Loucy (cell line): ENCODE measurements around the gene XRCC3.

ENCODE experiments used
- H2AFZ ChIP-seq: fragments of 200-600 bp; sonication (generic); 2 replicates; pipeline ENCODE4 v1.6.0; 2016; ENCODE audit warnings: antibody characterized with exemption, mild to moderate bottlenecking, low read length, moderate library complexity
- H3F3A ChIP-seq: fragments of 200-600 bp; 2 replicates; pipeline ENCODE4 v1.6.0; 2016; ENCODE audit warnings: antibody characterized with exemption, low read depth, mild to moderate bottlenecking
- H3K27me3 ChIP-seq: fragments of 200-600 bp; sonication (generic); 2 replicates; pipeline ENCODE4 v1.6.1; 2014; ENCODE audit warnings: low read length, mild to moderate bottlenecking; ENCODE audit not compliant: insufficient read depth, poor library complexity, severe bottlenecking
- H3K36me3 ChIP-seq: fragments of 200-600 bp; sonication (generic); 2 replicates; pipeline ENCODE4 v1.6.1; 2016; ENCODE audit warnings: low read length; ENCODE audit not compliant: insufficient read depth
- H3K4me1 ChIP-seq: fragments of 200-600 bp; sonication (generic); 2 replicates; pipeline ENCODE4 v1.5.1; 2014; ENCODE audit warnings: low read length, mild to moderate bottlenecking; ENCODE audit not compliant: insufficient read depth, poor library complexity, severe bottlenecking
- H3K4me2 ChIP-seq: fragments of 200-600 bp; sonication (generic); 2 replicates; pipeline ENCODE4 v1.6.0; 2014; ENCODE audit warnings: antibody characterized with exemption, low read length, low read depth, mild to moderate bottlenecking; ENCODE audit not compliant: poor library complexity, severe bottlenecking
- H3K4me3 ChIP-seq: fragments of 200-600 bp; sonication (generic); 2 replicates; pipeline ENCODE4 v1.5.1; 2014; ENCODE audit warnings: low read length, mild to moderate bottlenecking, mixed read lengths; ENCODE audit not compliant: poor library complexity, severe bottlenecking
- H3K79me2 ChIP-seq: fragments of 200-600 bp; sonication (generic); 2 replicates; pipeline ENCODE4 v1.6.1; 2014; ENCODE audit warnings: low read length; ENCODE audit not compliant: insufficient read depth
- H3K9ac ChIP-seq: fragments of 200-600 bp; sonication (generic); 2 replicates; pipeline ENCODE4 v1.6.0; 2014; ENCODE audit warnings: mild to moderate bottlenecking, low read depth, low read length, moderate library complexity; ENCODE audit not compliant: poor library complexity, severe bottlenecking
- H3K9me2 ChIP-seq: fragments of 200-600 bp; sonication (generic); replicated peaks from 2 replicates; pipeline ENCODE4 v1.6.1; 2016; ENCODE audit warnings: low read depth, low read length, mixed read lengths
- H3K9me3 ChIP-seq: fragments of 200-600 bp; sonication (generic); 2 replicates; pipeline ENCODE4 v1.6.1; 2014; ENCODE audit warnings: mild to moderate bottlenecking, antibody characterized with exemption, low read length, low read depth; ENCODE audit not compliant: insufficient read depth
- H4K20me1 ChIP-seq: fragments of 200-600 bp; sonication (generic); 2 replicates; pipeline ENCODE4 v1.6.0; 2014; ENCODE audit warnings: antibody characterized with exemption, low read length, mild to moderate bottlenecking; ENCODE audit not compliant: insufficient read depth, poor library complexity, severe bottlenecking
- EZH2phosphoT487 ChIP-seq: fragments of 200-600 bp; IDR thresholded peaks from 2 replicates; pipeline ENCODE4 v1.6.1; 2018; ENCODE audit warnings: antibody characterized with exemption, mild to moderate bottlenecking, moderate library complexity, borderline replicate concordance
- TF ChIP-seq, protein P1 (sequence below): fragments of 200-600 bp; sonication (generic); conservative IDR thresholded peaks from 2 replicates; pipeline ENCODE4 v1.5.1; 2014; ENCODE audit warnings: mild to moderate bottlenecking, antibody characterized with exemption, low read length

Gene XRCC3

DNA sequence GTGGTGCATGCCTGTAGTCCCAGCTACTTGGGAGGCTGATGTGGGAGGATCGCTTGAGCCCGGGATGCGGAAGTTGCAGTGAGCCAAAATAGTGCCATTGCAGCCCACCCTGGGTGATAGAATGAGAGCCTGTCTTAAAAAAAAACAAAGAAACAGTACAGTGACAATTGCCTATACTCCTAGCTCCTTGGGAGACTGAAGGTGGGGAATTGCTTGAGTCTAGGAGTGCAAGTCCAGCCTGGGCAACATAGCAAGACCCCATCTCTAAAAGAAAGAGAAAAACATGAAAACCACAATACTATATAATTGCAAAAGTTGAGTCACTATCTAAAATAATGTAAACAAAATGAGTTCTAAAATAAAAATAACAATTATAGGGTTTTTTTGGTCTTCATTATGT is 66.2 kb downstream of the XRCC3 start:
- Histone ChIP-seq H2AFZ (no peak overlapping the region), H4K20me1 (peaks cover 37% of the 10 kb centered on the region), H3K4me2 (no peak overlapping the region), H3K9me3 (no peaks in the 10 kb centered on the region), H3K79me2 (peaks cover 93% of the 10 kb centered on the region), H3K4me3 (no peak overlapping the region), H3K9ac (no peak overlapping the region), H3K9me2 (no peaks in the 10 kb centered on the region), H3F3A (no peaks in the 10 kb centered on the region), H3K36me3 (peaks cover 7% of the 10 kb centered on the region; the same call in 1 of the 2 replicates), H3K4me1 (no peaks in the 10 kb centered on the region), H3K27me3 (no peaks in the 10 kb centered on the region)
- TF ChIP-seq, protein P1, sequence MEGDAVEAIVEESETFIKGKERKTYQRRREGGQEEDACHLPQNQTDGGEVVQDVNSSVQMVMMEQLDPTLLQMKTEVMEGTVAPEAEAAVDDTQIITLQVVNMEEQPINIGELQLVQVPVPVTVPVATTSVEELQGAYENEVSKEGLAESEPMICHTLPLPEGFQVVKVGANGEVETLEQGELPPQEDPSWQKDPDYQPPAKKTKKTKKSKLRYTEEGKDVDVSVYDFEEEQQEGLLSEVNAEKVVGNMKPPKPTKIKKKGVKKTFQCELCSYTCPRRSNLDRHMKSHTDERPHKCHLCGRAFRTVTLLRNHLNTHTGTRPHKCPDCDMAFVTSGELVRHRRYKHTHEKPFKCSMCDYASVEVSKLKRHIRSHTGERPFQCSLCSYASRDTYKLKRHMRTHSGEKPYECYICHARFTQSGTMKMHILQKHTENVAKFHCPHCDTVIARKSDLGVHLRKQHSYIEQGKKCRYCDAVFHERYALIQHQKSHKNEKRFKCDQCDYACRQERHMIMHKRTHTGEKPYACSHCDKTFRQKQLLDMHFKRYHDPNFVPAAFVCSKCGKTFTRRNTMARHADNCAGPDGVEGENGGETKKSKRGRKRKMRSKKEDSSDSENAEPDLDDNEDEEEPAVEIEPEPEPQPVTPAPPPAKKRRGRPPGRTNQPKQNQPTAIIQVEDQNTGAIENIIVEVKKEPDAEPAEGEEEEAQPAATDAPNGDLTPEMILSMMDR = no peak
- TF ChIP-seq EZH2phosphoT487 = no peak
